ENCODE measurements around the gene HHLA2. TPM values are rescaled to one million over a fixed set of nuclear protein-coding genes. Genes with fewer than 3 reads are reported as not detected.
"Not testable (repeated sequence)": the region's sequence is repeated elsewhere in the genome, so short reads cannot be mapped to it uniquely, and the experiment has no call there.

Gene HHLA2, protein sequence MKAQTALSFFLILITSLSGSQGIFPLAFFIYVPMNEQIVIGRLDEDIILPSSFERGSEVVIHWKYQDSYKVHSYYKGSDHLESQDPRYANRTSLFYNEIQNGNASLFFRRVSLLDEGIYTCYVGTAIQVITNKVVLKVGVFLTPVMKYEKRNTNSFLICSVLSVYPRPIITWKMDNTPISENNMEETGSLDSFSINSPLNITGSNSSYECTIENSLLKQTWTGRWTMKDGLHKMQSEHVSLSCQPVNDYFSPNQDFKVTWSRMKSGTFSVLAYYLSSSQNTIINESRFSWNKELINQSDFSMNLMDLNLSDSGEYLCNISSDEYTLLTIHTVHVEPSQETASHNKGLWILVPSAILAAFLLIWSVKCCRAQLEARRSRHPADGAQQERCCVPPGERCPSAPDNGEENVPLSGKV
- polyA plus RNA-seq (ENCODE audit: low read depth in 6 of 6) = under 1 TPM in 1 of 6 donors, not detected in 5; 0.26 TPM

DNA sequence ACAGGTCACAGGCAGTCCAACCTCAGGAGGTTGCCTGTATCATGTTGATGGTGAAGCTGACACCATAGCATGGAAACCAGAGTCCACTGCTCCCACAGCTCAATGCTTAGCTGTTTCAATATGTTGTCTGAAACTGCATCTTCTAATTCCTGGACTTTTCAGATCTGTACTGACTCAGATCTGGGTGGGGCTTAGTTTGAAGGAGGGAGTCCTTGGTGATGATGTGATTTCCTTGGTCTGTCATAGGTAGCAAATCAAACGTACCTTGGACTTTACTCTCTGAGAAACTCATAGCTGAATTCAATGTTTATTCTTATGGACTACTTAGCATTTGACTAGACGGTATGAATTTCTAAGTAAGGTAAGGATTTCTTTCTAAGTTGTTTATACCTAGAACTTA lies at the start of gene HHLA2:
Gene HHLA2 (plus strand): TSS at position 310 of the 400 bp plus-strand sequence. CDS start 55,266 bp downstream, outside the sequence.
- ATAC-seq (ENCODE audit: low read depth in 2 of 2) (no peak), DNase-seq (no peak)
- H3K4me1 Mint-ChIP-seq = peaks cover 25 to 36% (median 31%) of the 10 kb centered on the region in 3 donors
- no peak within 1 kb of the TSS for H3K4me3 Mint-ChIP-seq
- H3K9me3 Mint-ChIP-seq = peaks cover 0 to 3% (median 0%) of the 10 kb centered on the region in 7 donors
- H3K27ac Mint-ChIP-seq = peak within 1 kb of the TSS in 1 of 6 donors; percentile 14
- peaks cover 0 to 3% of the 10 kb centered on the region in 2 donors for H3K36me3 Mint-ChIP-seq
- peaks cover 0 to 10% (median 0%) of the 10 kb centered on the region in 3 donors for H3K27me3 Mint-ChIP-seq

DNA sequence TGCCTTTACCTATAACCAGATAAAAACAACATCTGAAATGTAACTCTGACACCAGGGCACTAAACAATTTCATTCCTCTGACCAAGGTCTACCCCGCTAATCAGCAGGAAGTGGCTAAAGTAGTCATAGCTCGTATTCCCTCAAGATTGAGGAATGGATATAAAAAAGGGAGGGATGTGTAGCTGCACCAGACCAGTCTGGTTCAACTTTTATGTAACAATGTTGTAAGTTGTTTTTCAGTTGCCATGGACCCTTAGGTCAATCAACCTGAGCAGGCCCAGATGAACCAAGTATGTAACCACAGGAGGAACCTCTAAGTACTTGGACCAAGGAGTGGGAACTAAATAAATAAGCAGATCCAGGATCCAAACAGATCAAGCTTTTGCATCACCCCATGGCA lies 45.7 kb upstream of the HHLA2 start:
- Mint-ChIP-seq H3K36me3 (no peaks in the 10 kb centered on the region), H3K27me3 (no peaks in the 10 kb centered on the region), H3K9me3 (peaks cover 0 to 2% (median 0%) of the 10 kb centered on the region in 7 donors), H3K27ac (no peak overlapping the region), H3K4me1 (peaks cover 4 to 5% (median 5%) of the 10 kb centered on the region in 3 donors), H3K4me3 (no peak overlapping the region)
- no peak for ATAC-seq (ENCODE audit: low read depth in 2 of 2)
- DNase-seq = no peak

DNA sequence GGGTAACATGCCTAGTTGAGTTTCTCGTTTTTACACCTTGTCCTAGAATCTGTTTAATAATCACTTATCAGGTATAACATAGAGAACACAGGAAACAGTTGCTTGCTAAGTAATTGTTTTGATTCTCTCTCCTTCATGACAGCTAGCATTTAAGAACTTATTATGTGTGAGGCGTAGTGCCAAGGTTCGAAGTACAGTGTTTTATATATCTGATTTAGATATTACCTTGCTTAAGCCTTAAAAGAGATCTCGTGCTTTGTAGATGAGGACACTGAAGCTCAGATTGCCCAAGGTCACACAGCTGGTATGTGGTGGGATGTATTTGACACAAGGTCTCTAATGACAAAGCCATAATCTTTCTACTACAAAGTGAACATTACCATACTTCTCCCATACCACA lies 45.1 kb upstream of the HHLA2 start:
- Mint-ChIP-seq H3K36me3 (no peaks in the 10 kb centered on the region), H3K4me1 (peaks cover 0 to 2% (median 0%) of the 10 kb centered on the region in 3 donors), H3K9me3 (no peaks in the 10 kb centered on the region), H3K4me3 (no peak overlapping the region), H3K27ac (no peak overlapping the region), H3K27me3 (no peaks in the 10 kb centered on the region)
- ATAC-seq (ENCODE audit: low read depth in 2 of 2) (no peak), DNase-seq (no peak)

DNA sequence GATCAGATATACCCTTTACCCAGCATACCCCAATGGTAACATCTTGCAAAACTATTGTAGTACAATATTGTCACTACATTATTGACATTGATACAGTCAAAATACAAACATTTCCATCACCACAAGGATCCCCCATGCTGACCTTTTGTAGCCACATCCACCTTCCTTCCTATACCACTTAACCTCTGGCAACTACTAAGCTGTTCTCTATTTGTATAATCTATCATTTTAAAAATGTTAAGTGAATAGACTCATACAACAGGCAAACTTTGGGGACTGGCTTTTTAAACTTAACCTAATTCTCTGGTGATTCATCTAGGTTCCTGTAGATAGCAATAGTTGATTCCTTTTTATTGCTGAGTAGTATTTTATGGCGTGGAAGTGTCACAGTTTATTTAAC lies 44.5 kb upstream of the HHLA2 start:
- no peaks in the 10 kb centered on the region for H3K36me3 Mint-ChIP-seq
- H3K4me1 Mint-ChIP-seq = no peaks in the 10 kb centered on the region
- no peak overlapping the region for H3K27ac Mint-ChIP-seq
- ATAC-seq (ENCODE audit: low read depth in 2 of 2) (no peak), DNase-seq (no peak)
- H3K27me3 Mint-ChIP-seq = no peaks in the 10 kb centered on the region
- no peaks in the 10 kb centered on the region for H3K9me3 Mint-ChIP-seq
- H3K4me3 Mint-ChIP-seq = no peak overlapping the region

DNA sequence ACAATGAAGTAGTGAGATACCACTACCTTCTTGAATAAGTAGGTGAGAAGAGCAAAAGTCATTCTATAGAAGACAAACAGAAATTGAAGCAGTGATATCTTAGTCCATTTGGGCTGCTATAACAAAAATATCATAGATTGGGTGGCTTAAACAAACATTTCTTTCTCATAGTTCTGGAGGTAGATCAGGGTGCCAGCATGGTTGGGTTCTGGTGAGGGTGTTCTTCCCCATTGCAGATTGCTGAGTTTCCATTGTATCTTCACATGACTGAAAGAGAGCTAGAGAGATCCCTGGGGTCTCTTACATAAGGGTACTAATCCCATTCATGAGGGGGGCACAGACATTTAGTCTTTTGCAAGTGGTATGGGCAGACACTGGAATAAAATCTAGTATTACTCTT lies 41.2 kb upstream of the HHLA2 start:
- H3K4me3 Mint-ChIP-seq = no peak overlapping the region
- DNase-seq (no peak), ATAC-seq (ENCODE audit: low read depth in 2 of 2) (no peak)
- no peaks in the 10 kb centered on the region for H3K9me3 Mint-ChIP-seq
- H3K36me3 Mint-ChIP-seq = no peaks in the 10 kb centered on the region
- no peak overlapping the region for H3K27ac Mint-ChIP-seq
- H3K4me1 Mint-ChIP-seq = no peaks in the 10 kb centered on the region
- H3K27me3 Mint-ChIP-seq = no peaks in the 10 kb centered on the region

DNA sequence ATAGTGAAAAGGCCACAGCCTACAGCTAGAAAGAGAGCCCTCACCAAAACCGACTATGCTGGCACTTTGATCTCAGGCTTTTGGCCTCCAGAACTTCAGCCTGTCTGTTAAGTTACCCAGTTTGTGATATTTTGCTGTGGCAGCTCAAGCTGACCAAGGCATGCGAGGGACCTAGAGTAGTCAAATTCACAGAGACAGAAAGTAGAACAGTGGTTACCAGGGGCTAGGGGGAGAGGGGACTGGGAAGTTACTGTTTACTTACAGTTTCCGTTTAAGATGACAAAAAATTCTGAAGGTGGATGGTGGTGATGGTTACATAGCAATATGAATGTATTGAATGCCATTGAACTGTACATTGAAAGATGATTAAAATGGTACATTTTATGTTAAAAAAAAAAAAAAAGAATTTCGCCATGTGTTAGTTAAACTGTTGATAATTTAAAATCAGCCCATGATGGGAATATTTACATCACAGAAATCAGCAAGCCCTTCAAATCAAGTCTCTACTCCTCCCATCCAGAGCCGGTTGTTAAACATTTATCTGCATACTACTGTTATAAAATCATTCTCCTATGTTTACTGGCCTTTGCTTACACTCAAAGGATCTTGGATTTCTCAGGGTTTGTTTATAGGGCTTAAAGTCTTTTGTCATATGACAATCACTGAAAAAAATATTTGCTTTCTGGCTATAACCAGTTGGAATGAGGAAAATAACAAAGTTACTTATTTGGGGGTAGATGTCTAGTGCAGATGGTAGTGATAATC lies 31.6 kb upstream of the HHLA2 start:
- ATAC-seq (ENCODE audit: low read depth in 2 of 2); H3K4me1 Mint-ChIP-seq; H3K4me3 Mint-ChIP-seq; H3K27me3 Mint-ChIP-seq; DNase-seq; H3K36me3 Mint-ChIP-seq: not testable (repeated sequence)
- H3K27ac Mint-ChIP-seq = peak overlapping the region in 3 of 6 donors; percentile 11 to 62 (median 51)
- peaks cover 0 to 17% (median 12%) of the 10 kb centered on the region in 7 donors for H3K9me3 Mint-ChIP-seq

DNA sequence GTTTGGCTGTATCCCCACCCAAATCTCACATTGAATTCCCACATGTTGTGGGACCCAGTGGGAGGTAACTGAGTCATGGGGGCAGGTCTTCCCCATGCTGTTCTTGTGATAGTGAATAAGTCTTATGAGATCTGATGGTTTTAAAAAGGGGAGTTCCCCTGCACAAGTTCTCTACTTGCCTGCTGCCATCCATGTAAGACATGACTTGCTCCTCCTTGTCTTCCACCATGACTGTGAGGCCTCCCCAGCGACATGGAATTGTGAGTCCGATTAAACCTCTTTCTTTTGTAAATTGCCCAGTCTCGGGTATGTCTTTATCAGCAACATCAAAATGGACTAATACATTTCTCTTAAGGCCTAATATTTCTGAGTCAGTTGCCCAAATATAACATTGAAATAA lies 28.1 kb upstream of the HHLA2 start:
- not testable (repeated sequence) for H3K27me3 Mint-ChIP-seq; ATAC-seq (ENCODE audit: low read depth in 2 of 2); DNase-seq; H3K4me1 Mint-ChIP-seq; H3K36me3 Mint-ChIP-seq; H3K27ac Mint-ChIP-seq
- Mint-ChIP-seq H3K4me3 (peak overlapping the region in 1 of 8 donors; percentile 42), H3K9me3 (peaks cover 0 to 17% (median 12%) of the 10 kb centered on the region in 7 donors)

DNA sequence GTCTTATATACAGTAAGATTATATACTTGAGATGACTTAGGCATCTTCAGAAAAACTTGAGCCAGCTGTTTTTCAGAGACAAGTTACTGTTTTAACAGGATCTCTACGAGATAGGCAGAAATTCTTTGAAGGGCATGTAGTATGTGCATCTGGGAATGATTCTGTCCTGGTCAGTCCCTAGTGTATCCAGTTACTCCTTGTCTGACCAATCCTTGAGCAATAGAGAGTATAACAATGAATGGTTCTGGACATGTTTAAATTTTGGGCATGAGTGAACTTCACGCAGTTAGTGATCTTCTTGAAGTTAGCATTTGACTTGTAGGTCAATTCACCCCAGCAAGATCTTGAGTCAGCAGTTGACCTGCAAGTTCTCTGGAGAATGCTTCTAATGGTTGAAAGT lies 24.7 kb upstream of the HHLA2 start:
- Mint-ChIP-seq H3K36me3 (no peaks in the 10 kb centered on the region), H3K27ac (no peak overlapping the region), H3K9me3 (peaks cover 0 to 17% (median 14%) of the 10 kb centered on the region in 7 donors), H3K4me3 (no peak overlapping the region), H3K4me1 (no peaks in the 10 kb centered on the region), H3K27me3 (no peaks in the 10 kb centered on the region)
- ATAC-seq (ENCODE audit: low read depth in 2 of 2) (no peak), DNase-seq (no peak)

DNA sequence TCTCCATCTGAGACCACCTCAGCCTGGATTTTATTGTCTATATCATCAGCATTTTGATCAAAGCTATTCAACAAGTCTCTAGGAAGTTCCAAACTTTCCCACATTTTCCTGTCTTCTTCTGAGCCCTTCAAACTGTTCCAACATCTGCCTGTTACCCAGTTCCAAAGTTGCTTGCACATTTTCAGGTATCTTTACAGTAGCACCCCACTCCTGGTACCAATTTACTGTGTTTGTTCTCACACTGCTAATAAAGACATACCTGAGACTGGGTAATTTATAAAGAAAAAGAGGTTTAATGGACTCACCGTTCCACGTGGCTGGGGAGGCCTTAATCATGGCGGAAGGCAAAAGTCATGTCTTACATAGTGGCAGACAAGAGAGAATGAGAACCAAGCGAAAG lies 17.3 kb upstream of the HHLA2 start:
- H3K4me3 Mint-ChIP-seq; H3K4me1 Mint-ChIP-seq; H3K27ac Mint-ChIP-seq; H3K27me3 Mint-ChIP-seq; DNase-seq; ATAC-seq (ENCODE audit: low read depth in 2 of 2): not testable (repeated sequence)
- Mint-ChIP-seq H3K36me3 (peaks cover 7 to 32% of the 10 kb centered on the region in 2 donors), H3K9me3 (peaks cover 9 to 36% (median 19%) of the 10 kb centered on the region in 7 donors)

DNA sequence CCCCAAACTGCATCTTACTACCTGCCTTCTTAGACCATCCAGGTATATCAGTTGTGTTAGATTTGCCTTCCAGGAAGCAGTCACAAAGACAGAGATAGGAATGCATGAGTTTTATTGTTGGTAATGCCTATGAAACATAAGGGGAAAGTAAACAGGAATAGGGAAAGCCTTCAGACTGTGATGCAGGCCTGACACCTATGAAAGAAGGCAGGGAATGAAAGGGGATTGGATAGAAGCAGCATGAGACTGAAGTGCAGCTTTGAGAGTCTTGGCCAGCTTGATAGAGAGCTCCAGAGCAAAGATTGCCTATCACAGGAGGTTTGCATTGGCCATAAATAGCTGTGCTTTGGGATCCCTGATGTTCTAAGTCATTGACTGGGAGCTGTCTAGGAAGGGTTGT lies 15.9 kb upstream of the HHLA2 start:
- H3K4me1 Mint-ChIP-seq = no peaks in the 10 kb centered on the region
- ATAC-seq (ENCODE audit: low read depth in 2 of 2) = no peak

DNA sequence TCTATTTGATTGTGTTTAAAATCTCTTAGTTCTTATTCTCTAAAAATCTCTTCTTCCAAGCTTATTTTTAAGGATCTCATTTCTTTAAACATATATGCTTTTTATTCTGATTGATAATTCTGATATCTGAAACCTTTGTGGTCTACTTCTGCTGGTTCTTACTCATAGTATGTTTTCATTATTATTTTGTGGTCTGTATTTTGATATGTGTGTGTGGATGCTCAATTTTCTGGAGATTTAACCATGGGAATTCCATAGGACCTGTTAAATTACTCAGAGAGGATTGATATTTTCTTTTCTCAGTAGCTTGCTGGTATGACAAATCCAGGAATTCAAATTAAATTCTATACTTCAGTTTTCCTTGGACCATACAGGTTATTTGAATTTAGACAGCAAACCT lies 14.7 kb upstream of the HHLA2 start:
- DNase-seq = no peak
- H3K4me3 Mint-ChIP-seq = no peak overlapping the region
- H3K4me1 Mint-ChIP-seq = no peaks in the 10 kb centered on the region
- no peak overlapping the region for H3K27ac Mint-ChIP-seq
- ATAC-seq (ENCODE audit: low read depth in 2 of 2) = no peak
- H3K36me3 Mint-ChIP-seq = peaks cover 7 to 32% of the 10 kb centered on the region in 2 donors
- peaks cover 9 to 35% (median 21%) of the 10 kb centered on the region in 7 donors for H3K9me3 Mint-ChIP-seq
- H3K27me3 Mint-ChIP-seq = no peaks in the 10 kb centered on the region

More for the DNA sequence above, 15.9 kb upstream of the HHLA2 start:
- no peak for DNase-seq
- Mint-ChIP-seq H3K4me3 (no peak overlapping the region), H3K36me3 (peaks cover 7 to 32% of the 10 kb centered on the region in 2 donors), H3K9me3 (peaks cover 9 to 35% (median 21%) of the 10 kb centered on the region in 7 donors), H3K27me3 (no peaks in the 10 kb centered on the region), H3K27ac (peak overlapping the region in 1 of 6 donors; percentile 29)

DNA sequence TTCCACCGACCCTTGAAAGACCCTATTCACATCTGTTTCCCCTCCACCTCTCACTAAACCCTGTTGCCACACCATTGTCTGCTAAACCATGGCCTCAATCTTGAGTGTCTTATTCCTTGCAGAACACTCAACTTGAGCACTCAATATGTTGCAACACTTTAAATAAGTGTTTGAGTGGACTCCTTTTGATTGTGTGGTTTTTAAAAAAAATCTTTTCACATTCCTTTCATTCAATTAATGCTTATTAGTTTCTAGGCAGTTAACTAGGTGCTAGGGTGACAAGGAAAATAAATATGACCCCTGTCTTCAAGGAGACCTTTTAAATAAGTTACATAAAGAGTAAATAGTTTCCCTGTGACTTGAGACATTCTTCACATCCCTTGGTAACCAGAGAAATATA lies 13.3 kb upstream of the HHLA2 start:
- ATAC-seq (ENCODE audit: low read depth in 2 of 2) (no peak), DNase-seq (no peak)
- peaks cover 7 to 23% of the 10 kb centered on the region in 2 donors for H3K36me3 Mint-ChIP-seq
- H3K9me3 Mint-ChIP-seq = peaks cover 6 to 28% (median 16%) of the 10 kb centered on the region in 7 donors
- H3K4me1 Mint-ChIP-seq = no peaks in the 10 kb centered on the region
- H3K27me3 Mint-ChIP-seq = no peaks in the 10 kb centered on the region
- no peak overlapping the region for H3K27ac Mint-ChIP-seq
- no peak overlapping the region for H3K4me3 Mint-ChIP-seq

DNA sequence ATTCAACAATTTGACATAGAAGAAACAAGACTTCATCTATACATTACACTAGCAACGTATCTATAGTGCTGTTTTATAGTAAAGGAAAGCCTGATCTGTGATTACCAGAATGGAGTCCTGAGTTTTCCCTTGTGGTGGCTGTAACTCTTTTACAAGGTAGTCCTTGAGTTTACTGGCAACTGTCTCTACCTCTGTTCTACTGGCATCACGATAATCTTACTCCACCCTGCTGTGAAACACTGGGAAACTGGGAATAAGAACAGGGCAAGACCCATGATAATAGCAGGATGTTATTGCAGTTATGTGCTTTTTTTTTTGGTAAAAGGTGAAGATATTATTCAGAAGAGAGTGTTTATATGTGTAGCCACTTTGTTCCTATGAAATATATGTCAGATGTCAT lies 12.4 kb upstream of the HHLA2 start:
- peaks cover 4 to 18% (median 10%) of the 10 kb centered on the region in 7 donors for H3K9me3 Mint-ChIP-seq
- H3K27me3 Mint-ChIP-seq = no peaks in the 10 kb centered on the region
- DNase-seq (no peak), ATAC-seq (ENCODE audit: low read depth in 2 of 2) (no peak)
- H3K4me3 Mint-ChIP-seq = no peak overlapping the region
- no peak overlapping the region for H3K27ac Mint-ChIP-seq
- peaks cover 3 to 13% of the 10 kb centered on the region in 2 donors for H3K36me3 Mint-ChIP-seq
- H3K4me1 Mint-ChIP-seq = no peaks in the 10 kb centered on the region

All from naive B cell (primary cell).